Mesenchymal stem cell (in vitro differentiated cells and primary cell): ENCODE results near the gene ZDHHC14.

Experiments
- DNase-seq: peaks from one replicate; pipeline ENCODE4 v3.0.0-alpha.2; 2013
- H2AFZ ChIP-seq: one replicate; pipeline ENCODE4 v1.6.1; 2013; ENCODE audit warnings: low read depth, mild to moderate bottlenecking, control low read depth, inconsistent platforms, low read length, moderate library complexity
- H2AK5ac ChIP-seq: 2 replicates; pipeline ENCODE4 v1.6.1; 2013; ENCODE audit warnings: low read length, moderate library complexity, mild to moderate bottlenecking, inconsistent platforms; ENCODE audit not compliant: severe bottlenecking
- H2BK120ac ChIP-seq: one replicate; pipeline ENCODE4 v1.6.1; 2013; ENCODE audit warnings: low read depth, mild to moderate bottlenecking, inconsistent platforms, low read length, moderate library complexity
- H2BK12ac ChIP-seq, 2 experiments: one replicate each; pipeline ENCODE4 v1.6.1; 2013; ENCODE audit warnings: inconsistent platforms in 2 of 2, low read length in 2 of 2, mild to moderate bottlenecking in 2 of 2, moderate library complexity in 2 of 2, control low read depth in 1 of 2
- H2BK15ac ChIP-seq: one replicate; pipeline ENCODE4 v1.6.1; 2013; ENCODE audit warnings: mild to moderate bottlenecking, low read depth, inconsistent platforms; ENCODE audit not compliant: poor library complexity, severe bottlenecking
- H2BK5ac ChIP-seq: 2 replicates; pipeline ENCODE4 v1.6.1; 2013; ENCODE audit warnings: low read depth, mild to moderate bottlenecking, low read length, control low read depth, inconsistent platforms; ENCODE audit not compliant: poor library complexity, severe bottlenecking
- H3K14ac ChIP-seq, 2 experiments: one replicate each; pipeline ENCODE4 v1.6.1; 2013; ENCODE audit warnings: inconsistent platforms in 2 of 2, low read length in 2 of 2, control low read depth in 1 of 2, mild to moderate bottlenecking in 1 of 2, moderate library complexity in 1 of 2
- H3K18ac ChIP-seq, 2 experiments: one replicate each; pipeline ENCODE4 v1.6.1; 2013; ENCODE audit warnings: inconsistent platforms in 2 of 2, low read length in 2 of 2, control low read depth in 1 of 2, low read depth in 1 of 2, mild to moderate bottlenecking in 1 of 2
- H3K23ac ChIP-seq, 2 experiments: one replicate each; pipeline ENCODE4 v1.6.1; 2013; ENCODE audit warnings: inconsistent platforms in 2 of 2, low read length in 2 of 2, mild to moderate bottlenecking in 2 of 2, moderate library complexity in 2 of 2, control low read depth in 1 of 2
- H3K27ac ChIP-seq: 2 replicates; pipeline ENCODE4 v1.5.1; 2013; ENCODE audit warnings: mild to moderate bottlenecking, moderate library complexity, low read length, control low read depth, inconsistent platforms; ENCODE audit not compliant: poor library complexity, severe bottlenecking
- H3K27me3 ChIP-seq, 2 experiments: 2 replicates each; pipeline versions ENCODE4 v1.6.1 to v1.7.0; 2013; ENCODE audit warnings: low read length in 2 of 2, mild to moderate bottlenecking in 2 of 2, moderate library complexity in 2 of 2, control low read depth in 1 of 2, inconsistent platforms in 1 of 2; ENCODE audit not compliant: control insufficient read depth in 1 of 2, insufficient read depth in 1 of 2
- H3K36me3 ChIP-seq, 2 experiments: 2 replicates each; pipeline versions ENCODE4 v1.6.1 to v1.7.0; 2013; ENCODE audit warnings: low read length in 2 of 2, control low read depth in 1 of 2, inconsistent platforms in 1 of 2, low read depth in 1 of 2, mild to moderate bottlenecking in 1 of 2; ENCODE audit not compliant: insufficient read depth in 2 of 2, control insufficient read depth in 1 of 2
- H3K4ac ChIP-seq, 2 experiments: one replicate each; pipeline ENCODE4 v1.6.1; 2013; ENCODE audit warnings: inconsistent platforms in 2 of 2, low read length in 2 of 2, mild to moderate bottlenecking in 2 of 2, moderate library complexity in 2 of 2, control low read depth in 1 of 2, low read depth in 1 of 2
- H3K4me1 ChIP-seq: 2 replicates; pipeline ENCODE4 v1.6.1; 2013; ENCODE audit warnings: low read depth, low read length, control low read depth; ENCODE audit not compliant: control insufficient read depth, insufficient read depth
- H3K4me2 ChIP-seq: 2 replicates; pipeline ENCODE4 v1.6.1; 2013; ENCODE audit warnings: low read length, mild to moderate bottlenecking, inconsistent platforms; ENCODE audit not compliant: poor library complexity, severe bottlenecking
- H3K4me3 ChIP-seq, 2 experiments: 2 replicates each; pipeline versions ENCODE4 v1.5.1 to v1.7.0; 2013; ENCODE audit warnings: low read length in 2 of 2, mild to moderate bottlenecking in 2 of 2, control low read depth in 1 of 2, low read depth in 1 of 2; ENCODE audit not compliant: insufficient read depth in 1 of 2
- H3K79me1 ChIP-seq: replicated peaks from 2 replicates; pipeline ENCODE4 v1.6.1; 2013; ENCODE audit warnings: mild to moderate bottlenecking, control low read depth, low read length, inconsistent platforms; ENCODE audit not compliant: poor library complexity, severe bottlenecking
- H3K9ac ChIP-seq: 2 replicates; pipeline ENCODE4 v1.7.0; 2013; ENCODE audit warnings: mild to moderate bottlenecking, low read length, moderate library complexity
- H3K9me3 ChIP-seq: 2 replicates; pipeline ENCODE4 v1.7.0; 2013; ENCODE audit warnings: mild to moderate bottlenecking, low read length; ENCODE audit not compliant: control insufficient read depth
- H4K8ac ChIP-seq: one replicate; pipeline ENCODE4 v1.6.1; 2013; ENCODE audit warnings: inconsistent platforms, mild to moderate bottlenecking, low read length, moderate library complexity
- H4K91ac ChIP-seq: one replicate; pipeline ENCODE4 v1.6.1; 2013; ENCODE audit warnings: mild to moderate bottlenecking, low read length, inconsistent platforms
- WGBS: methylation state at CpG from one replicate; pipeline ENCODE4 v1.1.7; 2013; ENCODE audit warnings: mixed read lengths; 5-methylcytosine and 5-hydroxymethylcytosine counted together

ZDHHC14 gene

DNA sequence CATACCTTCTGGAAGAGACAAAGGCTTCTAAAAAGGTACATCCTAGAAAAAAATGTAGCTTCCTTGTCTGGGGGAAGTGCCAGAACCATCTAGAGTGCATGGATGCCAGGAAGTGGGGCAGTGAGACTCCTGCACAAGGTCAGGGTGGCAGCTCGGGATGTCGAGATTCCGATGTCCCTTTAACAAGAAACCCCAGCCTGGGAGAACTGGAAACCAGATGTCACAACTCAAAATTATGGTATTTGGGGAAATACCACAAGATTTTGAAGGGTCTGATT is 168.4 kb downstream of the ZDHHC14 start:
- no peaks in the 10 kb centered on the region for H3K27me3 ChIP-seq
- no peak overlapping the region for H2AK5ac ChIP-seq
- no peak overlapping the region for H3K27ac ChIP-seq
- H3K9ac ChIP-seq = no peak overlapping the region
- no peak overlapping the region for H2BK15ac ChIP-seq
- no peak overlapping the region for H4K91ac ChIP-seq
- H3K4me1 ChIP-seq = peaks cover 2% of the 10 kb centered on the region
- no peak overlapping the region for H4K8ac ChIP-seq
- no peak overlapping the region for H3K4ac ChIP-seq
- no peaks in the 10 kb centered on the region for H3K9me3 ChIP-seq
- no peaks in the 10 kb centered on the region for H3K36me3 ChIP-seq
- no peak overlapping the region for H2BK12ac ChIP-seq
- no peak overlapping the region for H2AFZ ChIP-seq
- no peak for DNase-seq
- H2BK120ac ChIP-seq = no peak overlapping the region
- H3K4me3 ChIP-seq = no peak overlapping the region
- no peak overlapping the region for H3K14ac ChIP-seq
- H3K4me2 ChIP-seq = no peak overlapping the region
- WGBS = 95% methylated on average over 3 of the region's 3 CpGs
- no peak overlapping the region for H3K18ac ChIP-seq
- H2BK5ac ChIP-seq = no peak overlapping the region
- no peak overlapping the region for H3K23ac ChIP-seq
- peaks cover 4% of the 10 kb centered on the region for H3K79me1 ChIP-seq

DNA sequence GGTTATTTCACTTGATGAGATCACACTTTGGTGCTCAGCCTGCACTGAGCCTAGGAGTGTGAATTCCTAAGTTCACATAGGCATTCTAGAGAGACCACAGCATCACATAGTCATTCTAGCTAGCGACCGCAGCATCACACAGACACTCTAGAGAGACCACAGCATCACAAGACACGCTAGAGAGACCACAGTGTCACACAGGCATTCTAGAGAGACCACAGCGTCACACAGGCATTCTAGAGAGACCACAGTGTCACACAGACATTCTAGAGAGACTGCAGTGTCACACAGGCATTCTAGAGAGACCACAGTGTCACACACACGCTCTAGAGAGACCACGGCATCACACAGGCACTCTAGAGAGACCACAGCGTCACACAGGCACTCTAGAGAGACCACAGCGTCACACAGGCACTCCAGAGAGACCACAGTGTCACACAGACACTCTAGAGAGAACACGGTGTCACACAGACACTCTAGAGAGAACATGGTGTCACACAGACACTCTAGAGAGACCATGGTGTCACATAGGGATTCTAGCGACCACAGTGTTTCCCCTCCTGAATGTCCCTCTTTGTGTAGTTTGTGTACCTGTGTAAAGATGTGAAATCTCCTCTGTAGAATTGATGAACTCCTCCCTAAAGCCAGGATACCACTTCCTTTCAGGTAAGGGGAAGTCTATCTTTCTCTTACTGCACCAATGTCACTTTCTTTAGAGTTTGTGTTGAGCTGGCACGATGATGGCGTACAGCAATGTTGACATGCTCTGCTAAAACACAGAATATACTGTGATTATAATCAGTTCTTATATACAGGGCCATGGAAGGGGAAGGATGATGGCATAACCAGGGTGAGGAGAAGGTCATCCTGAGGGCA is 169.4 kb downstream of the ZDHHC14 start:
- H2AFZ ChIP-seq = no peak overlapping the region
- no peak overlapping the region for H3K4me3 ChIP-seq
- H2BK120ac ChIP-seq = no peak overlapping the region
- peaks cover 3% of the 10 kb centered on the region for H3K4me1 ChIP-seq
- no peaks in the 10 kb centered on the region for H3K9me3 ChIP-seq
- no peak overlapping the region for H2BK12ac ChIP-seq
- no peaks in the 10 kb centered on the region for H3K27me3 ChIP-seq
- H3K23ac ChIP-seq = no peak overlapping the region
- no peak overlapping the region for H2BK5ac ChIP-seq
- no peak overlapping the region for H3K9ac ChIP-seq
- no peak for DNase-seq
- no peak overlapping the region for H3K27ac ChIP-seq
- no peak overlapping the region for H2BK15ac ChIP-seq
- 75% methylated on average over 9 of the region's 12 CpGs for WGBS
- no peak overlapping the region for H2AK5ac ChIP-seq
- no peak overlapping the region for H3K18ac ChIP-seq
- no peaks in the 10 kb centered on the region for H3K36me3 ChIP-seq
- no peak overlapping the region for H4K8ac ChIP-seq
- no peak overlapping the region for H3K14ac ChIP-seq
- H4K91ac ChIP-seq = no peak overlapping the region
- H3K4ac ChIP-seq = no peak overlapping the region
- no peak overlapping the region for H3K4me2 ChIP-seq
- peaks cover 6% of the 10 kb centered on the region for H3K79me1 ChIP-seq

DNA sequence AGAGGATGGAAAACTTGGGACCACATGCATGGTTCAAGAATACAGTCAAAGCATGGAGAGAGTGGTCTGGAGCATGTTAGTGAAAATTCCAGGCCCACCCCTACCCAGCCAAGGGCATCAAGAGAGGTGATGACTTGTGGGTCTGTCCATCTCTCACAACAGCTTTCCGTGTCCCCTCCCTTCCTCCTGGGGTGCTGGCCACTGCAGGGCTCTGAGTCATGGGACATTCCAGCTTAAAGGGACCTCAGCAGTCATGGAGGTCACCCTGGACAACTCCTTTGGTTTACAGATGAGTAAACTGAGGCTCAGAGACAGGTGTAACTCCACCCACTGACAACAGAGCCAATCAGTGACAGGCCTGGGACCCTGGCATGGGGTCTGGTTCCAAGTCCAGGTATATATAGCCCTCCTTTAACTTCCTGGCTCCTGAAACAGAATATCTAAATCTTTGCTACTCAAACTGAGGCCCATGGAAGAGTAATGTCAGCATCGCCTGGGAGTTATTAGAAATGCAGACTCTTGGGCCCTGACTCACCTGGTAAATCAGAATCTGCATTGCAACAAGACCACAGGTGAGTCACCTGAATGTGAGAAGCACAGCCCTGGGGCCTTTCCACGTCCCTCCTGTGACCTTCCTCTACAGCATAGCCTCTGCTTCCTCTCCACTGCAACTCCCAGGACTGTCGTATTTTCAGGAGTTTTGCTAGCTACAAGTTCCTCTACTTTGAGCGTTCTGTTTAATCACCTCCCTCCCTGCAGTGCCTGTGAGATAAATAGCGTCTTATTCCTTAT is 170.2 kb downstream of the ZDHHC14 start:
- no peak overlapping the region for H2AFZ ChIP-seq
- peaks cover 0 to under 1% of the 10 kb centered on the region in 2 experiments for H3K36me3 ChIP-seq
- peaks cover 10% of the 10 kb centered on the region for H3K79me1 ChIP-seq
- H4K8ac ChIP-seq = no peak overlapping the region
- peaks cover 5% of the 10 kb centered on the region for H3K4me1 ChIP-seq
- no peaks in the 10 kb centered on the region for H3K9me3 ChIP-seq
- H3K4ac ChIP-seq = no peak overlapping the region
- H3K27ac ChIP-seq = no peak overlapping the region
- no peak overlapping the region for H3K9ac ChIP-seq
- H2BK5ac ChIP-seq = no peak overlapping the region
- no peak overlapping the region for H3K14ac ChIP-seq
- no peak for DNase-seq
- no peaks in the 10 kb centered on the region for H3K27me3 ChIP-seq
- H3K18ac ChIP-seq = no peak overlapping the region
- no peak overlapping the region for H4K91ac ChIP-seq
- H2AK5ac ChIP-seq = no peak overlapping the region
- WGBS = 65% methylated on average over 5 of the region's 6 CpGs
- H2BK12ac ChIP-seq = no peak overlapping the region
- H3K23ac ChIP-seq = no peak overlapping the region
- no peak overlapping the region for H2BK120ac ChIP-seq
- H3K4me3 ChIP-seq = no peak overlapping the region
- H3K4me2 ChIP-seq = no peak overlapping the region
- H2BK15ac ChIP-seq = no peak overlapping the region

DNA sequence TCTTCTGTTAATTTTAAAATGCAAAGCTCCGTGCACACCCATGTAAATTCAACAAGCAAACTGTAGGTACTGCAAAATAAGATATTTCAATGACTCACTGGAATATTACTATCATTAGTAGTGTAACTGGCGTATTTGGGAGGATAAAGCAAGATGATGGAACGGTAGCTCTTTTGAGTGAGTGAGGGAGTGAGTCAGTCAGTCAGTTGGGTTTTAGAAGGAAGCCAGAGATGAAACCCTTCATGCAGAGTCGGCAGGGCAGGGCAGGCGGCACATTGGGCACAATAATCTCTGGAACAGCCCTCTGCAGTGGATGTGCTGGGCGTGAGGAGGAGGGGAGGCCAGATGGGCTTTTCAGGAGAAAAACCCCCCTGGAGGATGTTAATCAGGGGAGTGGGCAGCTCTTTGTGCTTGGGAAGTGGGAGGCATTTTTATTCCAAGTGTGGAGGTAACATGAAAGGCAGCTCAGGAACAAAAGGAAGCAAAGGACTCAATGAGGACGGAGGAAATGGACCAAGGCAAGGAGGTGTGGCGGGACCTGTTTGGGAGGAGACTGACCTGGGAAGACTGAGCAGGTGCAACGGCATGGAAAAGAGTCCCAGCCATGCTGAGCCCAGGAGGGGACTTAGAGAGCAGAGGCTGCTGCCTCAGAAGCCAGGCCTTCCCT is 171.2 kb downstream of the ZDHHC14 start:
- no peaks in the 10 kb centered on the region for H3K9me3 ChIP-seq
- H3K36me3 ChIP-seq = peaks cover 0 to 9% of the 10 kb centered on the region in 2 experiments
- WGBS = 66% methylated on average over 9 of the region's 9 CpGs
- no peak overlapping the region for H2AK5ac ChIP-seq
- H3K4me2 ChIP-seq = no peak overlapping the region
- no peak overlapping the region for H3K23ac ChIP-seq
- peaks cover 9% of the 10 kb centered on the region for H3K4me1 ChIP-seq
- no peak overlapping the region for H2BK120ac ChIP-seq
- no peak overlapping the region for H4K8ac ChIP-seq
- H3K4me3 ChIP-seq = no peak overlapping the region
- no peaks in the 10 kb centered on the region for H3K27me3 ChIP-seq
- H2AFZ ChIP-seq = no peak overlapping the region
- no peak overlapping the region for H3K4ac ChIP-seq
- H2BK5ac ChIP-seq = no peak overlapping the region
- no peak for DNase-seq
- no peak overlapping the region for H3K27ac ChIP-seq
- H2BK15ac ChIP-seq = no peak overlapping the region
- no peak overlapping the region for H4K91ac ChIP-seq
- no peak overlapping the region for H3K9ac ChIP-seq
- no peak overlapping the region for H3K18ac ChIP-seq
- H2BK12ac ChIP-seq = no peak overlapping the region
- peaks cover 13% of the 10 kb centered on the region for H3K79me1 ChIP-seq
- no peak overlapping the region for H3K14ac ChIP-seq
